Stimulated activated CD8-positive, alpha-beta memory T cell treated with anti-CD3 and anti-CD28 coated beads, Interleukin-4, amount 100 ng/mL, for 24 hours (primary cell): ENCODE results near the gene PPP2R5C.

ENCODE experiments used
- DNase-seq: peaks from one replicate; pipeline ENCODE4 v3.0.0-alpha.2; 2020; ENCODE audit warnings: low read depth

The PPP2R5C gene

GRCh38 chr14:101840649-101841369, 79.3 kb downstream of the PPP2R5C start:
- no peak for DNase-seq

- no peak for DNase-seq
Observed at GRCh38 chr14:101843038-101843437, 81.5 kb downstream of the PPP2R5C start.

GRCh38 chr14:101843665-101844064, 82.2 kb downstream of the PPP2R5C start:
- no peak for DNase-seq

GRCh38 chr14:101844219-101844618, 82.7 kb downstream of the PPP2R5C start:
- DNase-seq, result no peak

- DNase-seq, result no peak
Observed at GRCh38 chr14:101844751-101845150, 83.2 kb downstream of the PPP2R5C start.

GRCh38 chr14:101845496-101845895, 84.0 kb downstream of the PPP2R5C start:
- no peak for DNase-seq

- DNase-seq, result no peak
Observed at GRCh38 chr14:101845896-101846295, 84.4 kb downstream of the PPP2R5C start.

GRCh38 chr14:101849125-101849524, 87.6 kb downstream of the PPP2R5C start:
- no peak for DNase-seq

GRCh38 chr14:101849640-101850039, 88.1 kb downstream of the PPP2R5C start:
- no peak for DNase-seq

- no peak for DNase-seq
Observed at GRCh38 chr14:101851183-101851582, 89.7 kb downstream of the PPP2R5C start.

- DNase-seq, result no peak
Observed at GRCh38 chr14:101851736-101852405, 90.4 kb downstream of the PPP2R5C start.

- DNase-seq, result no peak
Observed at GRCh38 chr14:101852785-101853184, 91.3 kb downstream of the PPP2R5C start.

- DNase-seq, result no peak
Observed at GRCh38 chr14:101853455-101854018, 92.0 kb downstream of the PPP2R5C start.

- no peak for DNase-seq
Observed at GRCh38 chr14:101854366-101854765, 92.9 kb downstream of the PPP2R5C start.

GRCh38 chr14:101855958-101856357, 94.4 kb downstream of the PPP2R5C start:
- no peak for DNase-seq

- no peak for DNase-seq
Observed at GRCh38 chr14:101856536-101856935, 95.0 kb downstream of the PPP2R5C start.

GRCh38 chr14:101857226-101857625, 95.7 kb downstream of the PPP2R5C start:
- no peak for DNase-seq

- DNase-seq, result no peak
Observed at GRCh38 chr14:101858791-101859537, 97.5 kb downstream of the PPP2R5C start.

- no peak for DNase-seq
Observed at GRCh38 chr14:101859538-101859902, 98.0 kb downstream of the PPP2R5C start.

GRCh38 chr14:101859958-101860357, 98.4 kb downstream of the PPP2R5C start:
- DNase-seq, result no peak

- DNase-seq, result no peak
Observed at GRCh38 chr14:101861464-101861863, 100.0 kb downstream of the PPP2R5C start.

GRCh38 chr14:101862177-101862576, 100.7 kb downstream of the PPP2R5C start:
- no peak for DNase-seq

- no peak for DNase-seq
Observed at GRCh38 chr14:101862711-101863110, 101.2 kb downstream of the PPP2R5C start.
